OCI-LY7 (cell line): Measurements from ENCODE around the gene CIB4. TPM values are rescaled to one million over a fixed set of nuclear protein-coding genes. Genes with fewer than 3 reads are reported as not detected.

Experiments used
- BruUV-seq: library from RNA; stranded (reverse); fragments of 400-500 nt; replicated peaks from 2 replicates; lab custom pipeline; 2021; lab: Mats Ljungman, UMichigan
- CTCF ChIA-PET: fragments of 300-600 bp; sonication (Branson Sonifier 250); formaldehyde crosslinking; loops from one replicate; lab custom pipeline; 2022; ENCODE audit warnings: antibody characterized with exemption; ENCODE audit not compliant: unreplicated experiment; lab: Charles Lee
- POLR2A ChIA-PET: fragments of 300-600 bp; sonication (Branson Sonifier 250); formaldehyde crosslinking; loops from one replicate; lab custom pipeline; 2022; ENCODE audit warnings: antibody characterized with exemption; lab: Charles Lee
- DNase-seq: peaks from one replicate; pipeline ENCODE4 v3.0.0-alpha.2; 2015; ENCODE audit warnings: low spot score
- H2AFZ ChIP-seq: fragments of 200-600 bp; sonication (generic), shearing (Covaris generic); 2 replicates; pipeline ENCODE4 v1.6.1; 2014; ENCODE audit warnings: mild to moderate bottlenecking, antibody characterized with exemption, low read length, moderate library complexity
- H3K27ac ChIP-seq: fragments of 200-600 bp; sonication (generic); 2 replicates; pipeline ENCODE4 v1.5.1; 2014; ENCODE audit warnings: mixed run types, low read depth, mild to moderate bottlenecking, moderate library complexity, low read length, inconsistent platforms; ENCODE audit not compliant: poor library complexity, severe bottlenecking
- H3K36me3 ChIP-seq: fragments of 200-600 bp; sonication (generic); 2 replicates; pipeline ENCODE4 v1.6.1; 2014; ENCODE audit warnings: mild to moderate bottlenecking, antibody characterized with exemption, low read length, moderate library complexity, mixed read lengths; ENCODE audit not compliant: insufficient read depth
- H3K4me1 ChIP-seq: fragments of 200-600 bp; sonication (generic); 2 replicates; pipeline ENCODE4 v1.5.1; 2014; ENCODE audit warnings: mild to moderate bottlenecking, low read length; ENCODE audit not compliant: insufficient read depth, poor library complexity, severe bottlenecking
- H3K4me2 ChIP-seq: fragments of 200-600 bp; sonication (generic); 2 replicates; pipeline ENCODE4 v1.6.1; 2014; ENCODE audit warnings: mild to moderate bottlenecking, low read length
- H3K4me3 ChIP-seq: fragments of 200-600 bp; sonication (generic); 2 replicates; pipeline ENCODE4 v1.5.1; 2014; ENCODE audit warnings: mild to moderate bottlenecking, low read depth, low read length; ENCODE audit not compliant: poor library complexity, severe bottlenecking
- H3K79me2 ChIP-seq: fragments of 200-600 bp; sonication (generic); 2 replicates; pipeline ENCODE4 v1.6.1; 2016; ENCODE audit warnings: low read depth, mild to moderate bottlenecking, low read length, moderate library complexity, mixed read lengths; ENCODE audit not compliant: insufficient read depth
- H3K9me2 ChIP-seq: fragments of 200-600 bp; sonication (generic); 2 replicates; pipeline ENCODE4 v1.6.1; 2016; ENCODE audit warnings: mild to moderate bottlenecking, low read length, mixed read lengths; ENCODE audit not compliant: insufficient read depth
- H3K9me3 ChIP-seq: fragments of 200-600 bp; sonication (generic); 2 replicates; pipeline ENCODE4 v1.6.1; 2014; ENCODE audit warnings: mild to moderate bottlenecking, mixed run types, low read length, mixed read lengths
- H4K20me1 ChIP-seq: fragments of 200-600 bp; sonication (generic); 2 replicates; pipeline ENCODE4 v1.6.1; 2014; ENCODE audit warnings: mild to moderate bottlenecking, antibody characterized with exemption, low read length, moderate library complexity, mixed read lengths; ENCODE audit not compliant: insufficient read depth
- CTCF ChIP-seq: fragments of 200-600 bp; sonication (generic); conservative IDR thresholded peaks from 2 replicates; pipeline ENCODE4 v1.5.1; 2014; ENCODE audit warnings: mild to moderate bottlenecking, antibody characterized with exemption, low read length, moderate library complexity, mixed read lengths
- EZH2phosphoT487 ChIP-seq: fragments of 200-600 bp; sonication (generic); IDR thresholded peaks from 2 replicates; pipeline ENCODE4 v1.6.1; 2018; ENCODE audit warnings: low read depth, borderline replicate concordance, mild to moderate bottlenecking, mixed run types, antibody characterized with exemption, low read length, moderate library complexity, mixed read lengths
- intact Hi-C: fragments of 100-400 bp; cut with micrococcal nuclease; formaldehyde crosslinking; loops from one replicate; pipeline ENCODE4 v1.10.0; 2022; ENCODE audit not compliant: unreplicated experiment
- total RNA-seq, 2 experiments: library from RNA; depleted of rRNA in 1 of 2; stranded (reverse); fragments of >200 nt in 1 of 2; shearing (Covaris generic) in 1 of 2; gene quantifications; 2 replicates each; pipeline ENCODE4 v1.2.3, GENCODE V29; 2014 to 2022

Gene CIB4
- total RNA-seq, 2 experiments from 2014 or later = not detected

DNA sequence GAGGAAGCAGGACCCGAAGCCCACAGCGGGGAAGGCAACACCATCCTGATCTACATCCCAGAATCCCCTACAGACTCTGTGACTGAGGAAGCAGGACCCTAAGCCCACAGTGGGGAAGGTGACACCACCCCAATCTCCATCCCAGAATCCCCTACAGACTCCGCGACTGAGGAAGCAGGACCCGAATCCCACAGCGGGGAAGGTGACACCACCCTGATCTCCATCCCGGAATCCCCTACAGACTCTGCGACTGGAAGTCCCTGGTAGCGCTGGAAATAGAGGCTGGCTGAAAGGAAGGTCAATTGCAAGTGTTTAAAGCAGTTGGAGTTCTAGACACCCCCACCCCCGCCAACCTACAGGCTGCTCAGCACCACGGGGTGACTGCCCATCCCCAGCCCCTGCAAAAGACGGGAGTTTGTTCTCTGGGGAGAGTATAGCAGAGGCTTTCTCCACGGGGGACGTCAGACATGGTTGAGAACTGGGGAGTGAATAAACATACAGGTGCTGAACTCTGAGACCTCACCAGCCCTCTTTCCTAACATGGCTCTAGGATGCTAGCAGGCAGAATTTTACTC is 21.0 kb downstream of the CIB4 start:
- Histone ChIP-seq H3K79me2 (no peaks in the 10 kb centered on the region), H3K36me3 (no peaks in the 10 kb centered on the region), H3K4me2 (no peak overlapping the region), H4K20me1 (no peaks in the 10 kb centered on the region), H3K9me2 (no peaks in the 10 kb centered on the region), H2AFZ (no peak overlapping the region), H3K9me3 (no peaks in the 10 kb centered on the region), H3K4me3 (no peak overlapping the region), H3K27ac (no peak overlapping the region), H3K4me1 (no peaks in the 10 kb centered on the region)
- POLR2A ChIA-PET = no interaction called here
- DNase-seq = no peak
- CTCF ChIA-PET = no interaction called here
- no TSS peak for BruUV-seq
- TF ChIP-seq CTCF (no peak), EZH2phosphoT487 (no peak)
- intact Hi-C loops = no loop called here

- ChIA-PET CTCF (no interaction called here), POLR2A (no interaction called here)
- Histone ChIP-seq H3K9me2 (no peaks in the 10 kb centered on the region), H4K20me1 (no peaks in the 10 kb centered on the region), H3K4me3 (no peak overlapping the region), H3K4me2 (no peak overlapping the region), H3K36me3 (no peaks in the 10 kb centered on the region), H3K4me1 (no peaks in the 10 kb centered on the region), H2AFZ (no peak overlapping the region), H3K27ac (no peak overlapping the region), H3K79me2 (no peaks in the 10 kb centered on the region), H3K9me3 (no peaks in the 10 kb centered on the region)
- no TSS peak for BruUV-seq
- DNase-seq = no peak
- intact Hi-C loops = no loop called here
- TF ChIP-seq EZH2phosphoT487 = no peak
- TF ChIP-seq CTCF = no peak
These were observed 21.6 kb downstream of the CIB4 start for GRCh38 chr2:26619521-26619951.

GRCh38 chr2:26619096-26619495 is 22.1 kb downstream of the CIB4 start:
- Histone ChIP-seq H3K79me2 (no peaks in the 10 kb centered on the region), H3K36me3 (no peaks in the 10 kb centered on the region), H2AFZ (no peak overlapping the region), H3K4me3 (no peak overlapping the region), H3K4me2 (no peak overlapping the region), H4K20me1 (no peaks in the 10 kb centered on the region), H3K4me1 (no peaks in the 10 kb centered on the region), H3K27ac (no peak overlapping the region), H3K9me3 (no peaks in the 10 kb centered on the region), H3K9me2 (no peaks in the 10 kb centered on the region)
- no peak for DNase-seq
- intact Hi-C loops = no loop called here
- ChIA-PET POLR2A (no interaction called here), CTCF (no interaction called here)
- no TSS peak for BruUV-seq
- TF ChIP-seq EZH2phosphoT487 (no peak), CTCF (no peak)
